IPS-20b (cell line): ENCODE data around the gene BTBD9.

ENCODE experiments used
- H3K27ac ChIP-seq: one replicate; pipeline ENCODE4 v1.5.1; 2013; ENCODE audit warnings: low read length
- H3K27me3 ChIP-seq: 2 replicates; pipeline ENCODE4 v1.6.1; 2013; ENCODE audit warnings: mild to moderate bottlenecking, low read length, inconsistent platforms; ENCODE audit not compliant: insufficient read depth
- H3K36me3 ChIP-seq: 2 replicates; pipeline ENCODE4 v1.6.1; 2013; ENCODE audit warnings: low read depth, mild to moderate bottlenecking, inconsistent platforms, low read length, moderate library complexity; ENCODE audit not compliant: insufficient read depth
- H3K4me1 ChIP-seq: 2 replicates; pipeline ENCODE4 v1.6.1; 2013; ENCODE audit warnings: mild to moderate bottlenecking, control low read depth, inconsistent platforms, low read length, moderate library complexity; ENCODE audit not compliant: insufficient read depth
- H3K4me3 ChIP-seq: 2 replicates; pipeline ENCODE4 v1.5.1; 2013; ENCODE audit warnings: mild to moderate bottlenecking, low read length, inconsistent platforms
- H3K9ac ChIP-seq: 2 replicates; pipeline ENCODE4 v1.6.1; 2013; ENCODE audit warnings: low read depth, mild to moderate bottlenecking, inconsistent platforms, low read length, moderate library complexity
- H3K9me3 ChIP-seq: 2 replicates; pipeline ENCODE4 v1.6.1; 2013; ENCODE audit warnings: mild to moderate bottlenecking, low read depth, low read length, inconsistent platforms; ENCODE audit not compliant: insufficient read depth

Gene BTBD9

GRCh38 chr6:38164671-38165108 is 475.0 kb downstream of the BTBD9 start:
- Histone ChIP-seq H3K4me3 (no peak overlapping the region), H3K27me3 (no peaks in the 10 kb centered on the region), H3K4me1 (no peaks in the 10 kb centered on the region), H3K36me3 (no peaks in the 10 kb centered on the region), H3K27ac (no peak overlapping the region), H3K9me3 (no peaks in the 10 kb centered on the region), H3K9ac (no peak overlapping the region)

- H3K9me3 ChIP-seq: no peaks in the 10 kb centered on the region
- H3K36me3 ChIP-seq: no peaks in the 10 kb centered on the region
- H3K27me3 ChIP-seq: no peaks in the 10 kb centered on the region
- no peak overlapping the region for H3K27ac ChIP-seq
- no peaks in the 10 kb centered on the region for H3K4me1 ChIP-seq
- H3K9ac ChIP-seq: no peak overlapping the region
- no peak overlapping the region for H3K4me3 ChIP-seq
Observed at GRCh38 chr6:38164131-38164481, 475.6 kb downstream of the BTBD9 start.

GRCh38 chr6:38163186-38164130 is 476.3 kb downstream of the BTBD9 start:
- Histone ChIP-seq H3K4me1 (no peaks in the 10 kb centered on the region), H3K9me3 (no peaks in the 10 kb centered on the region), H3K4me3 (no peak overlapping the region), H3K36me3 (no peaks in the 10 kb centered on the region), H3K9ac (no peak overlapping the region), H3K27ac (no peak overlapping the region), H3K27me3 (no peaks in the 10 kb centered on the region)

GRCh38 chr6:38162493-38163185 is 477.1 kb downstream of the BTBD9 start:
- H3K9ac ChIP-seq: no peak overlapping the region

GRCh38 chr6:38161754-38162492 is 477.8 kb downstream of the BTBD9 start:
- Histone ChIP-seq H3K4me3 (no peak overlapping the region), H3K36me3 (no peaks in the 10 kb centered on the region), H3K27me3 (no peaks in the 10 kb centered on the region), H3K9ac (no peak overlapping the region), H3K27ac (no peak overlapping the region), H3K9me3 (no peaks in the 10 kb centered on the region), H3K4me1 (no peaks in the 10 kb centered on the region)

More at GRCh38 chr6:38162493-38163185, 477.1 kb downstream of the BTBD9 start:
- Histone ChIP-seq H3K4me1 (no peaks in the 10 kb centered on the region), H3K27me3 (no peaks in the 10 kb centered on the region), H3K36me3 (no peaks in the 10 kb centered on the region), H3K4me3 (no peak overlapping the region), H3K9me3 (no peaks in the 10 kb centered on the region), H3K27ac (no peak overlapping the region)

- Histone ChIP-seq H3K4me3 (no peak overlapping the region), H3K9ac (no peak overlapping the region), H3K27me3 (no peaks in the 10 kb centered on the region), H3K9me3 (no peaks in the 10 kb centered on the region), H3K27ac (no peak overlapping the region), H3K4me1 (no peaks in the 10 kb centered on the region), H3K36me3 (no peaks in the 10 kb centered on the region)
Observed at GRCh38 chr6:38161331-38161730, 478.4 kb downstream of the BTBD9 start.

GRCh38 chr6:38160831-38161230 is 478.9 kb downstream of the BTBD9 start:
- H3K9ac ChIP-seq: no peak overlapping the region
- no peaks in the 10 kb centered on the region for H3K9me3 ChIP-seq
- H3K4me3 ChIP-seq: no peak overlapping the region
- no peaks in the 10 kb centered on the region for H3K27me3 ChIP-seq
- no peaks in the 10 kb centered on the region for H3K4me1 ChIP-seq
- H3K36me3 ChIP-seq: no peaks in the 10 kb centered on the region
- no peak overlapping the region for H3K27ac ChIP-seq

- no peaks in the 10 kb centered on the region for H3K9me3 ChIP-seq
- H3K27ac ChIP-seq: no peak overlapping the region
- H3K27me3 ChIP-seq: no peaks in the 10 kb centered on the region
- H3K4me3 ChIP-seq: no peak overlapping the region
- H3K4me1 ChIP-seq: no peaks in the 10 kb centered on the region
- no peak overlapping the region for H3K9ac ChIP-seq
- no peaks in the 10 kb centered on the region for H3K36me3 ChIP-seq
Observed at GRCh38 chr6:38159596-38159995, 480.1 kb downstream of the BTBD9 start.

- Histone ChIP-seq H3K4me1 (no peaks in the 10 kb centered on the region), H3K9ac (no peak overlapping the region), H3K27me3 (no peaks in the 10 kb centered on the region), H3K4me3 (no peak overlapping the region), H3K9me3 (no peaks in the 10 kb centered on the region), H3K36me3 (no peaks in the 10 kb centered on the region), H3K27ac (no peak overlapping the region)
Observed at GRCh38 chr6:38158762-38159350, 480.9 kb downstream of the BTBD9 start.

GRCh38 chr6:38157905-38158304 is 481.8 kb downstream of the BTBD9 start:
- H3K27me3 ChIP-seq: no peaks in the 10 kb centered on the region
- no peak overlapping the region for H3K9ac ChIP-seq
- H3K27ac ChIP-seq: no peak overlapping the region
- H3K4me1 ChIP-seq: no peaks in the 10 kb centered on the region
- no peaks in the 10 kb centered on the region for H3K36me3 ChIP-seq
- H3K4me3 ChIP-seq: no peak overlapping the region
- no peaks in the 10 kb centered on the region for H3K9me3 ChIP-seq

GRCh38 chr6:38156818-38157565 is 482.7 kb downstream of the BTBD9 start:
- Histone ChIP-seq H3K9ac (no peak overlapping the region), H3K27me3 (no peaks in the 10 kb centered on the region), H3K9me3 (no peaks in the 10 kb centered on the region), H3K36me3 (no peaks in the 10 kb centered on the region; the same call in 1 of the 2 replicates), H3K4me3 (no peak overlapping the region), H3K4me1 (no peaks in the 10 kb centered on the region), H3K27ac (no peak overlapping the region)
